Measurements from ENCODE around the gene BDH1.

DNA sequence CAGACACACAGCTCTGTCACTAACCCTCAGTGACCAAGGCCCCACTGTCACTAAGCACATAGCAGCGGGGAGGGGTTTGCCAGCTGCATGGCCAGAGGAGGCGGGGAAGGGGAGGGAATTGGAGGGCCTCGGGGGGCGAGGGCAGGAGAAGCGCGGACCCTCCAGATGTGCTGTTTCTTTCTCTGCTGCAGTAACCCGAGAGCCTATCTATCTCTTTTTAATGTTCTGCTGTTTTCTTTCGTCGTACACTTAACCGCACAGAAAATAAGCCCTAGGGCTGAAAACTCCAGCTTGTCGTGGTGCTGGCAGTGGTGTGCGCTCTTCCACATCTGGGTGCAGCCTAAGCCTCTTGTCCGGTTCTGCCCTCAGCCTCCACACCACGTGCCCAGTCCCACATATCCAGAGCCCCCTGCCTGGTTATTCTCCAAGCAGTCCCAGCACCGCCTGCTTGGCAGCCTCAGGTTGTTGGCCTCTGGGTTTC lies 51.1 kb downstream of the BDH1 start:
- TF ChIP-seq, protein P1, sequence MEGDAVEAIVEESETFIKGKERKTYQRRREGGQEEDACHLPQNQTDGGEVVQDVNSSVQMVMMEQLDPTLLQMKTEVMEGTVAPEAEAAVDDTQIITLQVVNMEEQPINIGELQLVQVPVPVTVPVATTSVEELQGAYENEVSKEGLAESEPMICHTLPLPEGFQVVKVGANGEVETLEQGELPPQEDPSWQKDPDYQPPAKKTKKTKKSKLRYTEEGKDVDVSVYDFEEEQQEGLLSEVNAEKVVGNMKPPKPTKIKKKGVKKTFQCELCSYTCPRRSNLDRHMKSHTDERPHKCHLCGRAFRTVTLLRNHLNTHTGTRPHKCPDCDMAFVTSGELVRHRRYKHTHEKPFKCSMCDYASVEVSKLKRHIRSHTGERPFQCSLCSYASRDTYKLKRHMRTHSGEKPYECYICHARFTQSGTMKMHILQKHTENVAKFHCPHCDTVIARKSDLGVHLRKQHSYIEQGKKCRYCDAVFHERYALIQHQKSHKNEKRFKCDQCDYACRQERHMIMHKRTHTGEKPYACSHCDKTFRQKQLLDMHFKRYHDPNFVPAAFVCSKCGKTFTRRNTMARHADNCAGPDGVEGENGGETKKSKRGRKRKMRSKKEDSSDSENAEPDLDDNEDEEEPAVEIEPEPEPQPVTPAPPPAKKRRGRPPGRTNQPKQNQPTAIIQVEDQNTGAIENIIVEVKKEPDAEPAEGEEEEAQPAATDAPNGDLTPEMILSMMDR (IDR thresholded peaks at IDR 0.05): no peak
- TF ChIP-seq POLR2A (IDR thresholded peaks at IDR 0.05): no peak

All from testis (tissue), 2 donors.